Measurements from ENCODE around the gene LGALS9B.
"Not testable (repeated sequence)": the region's sequence is repeated elsewhere in the genome, so short reads cannot be mapped to it uniquely, and the experiment has no call there.

- not testable (repeated sequence) for TF ChIP-seq CTCF, POLR2A (IDR thresholded peaks at IDR 0.05)
Measured at GRCh38 chr17:20443632-20444031, 23.7 kb downstream of the LGALS9B start.

Measured in thyroid gland (tissue), 4 donors.